MM.1S (cell line): ENCODE results near the gene SOST.

Source experiments
- EZH2 ChIP-seq: fragments of 300-600 bp; sonication (generic); optimal IDR thresholded peaks from 2 replicates; pipeline ENCODE3; 2017; ENCODE audit warnings: low read depth, mild to moderate bottlenecking, antibody characterized with exemption, low read length, mixed read lengths
- TF ChIP-seq, protein P1 (sequence below): fragments of 300-600 bp; sonication (generic); IDR thresholded peaks from 2 replicates; pipeline ENCODE4 v1.5.1; 2016; ENCODE audit warnings: antibody characterized with exemption, low read length, mixed read lengths

DNA sequence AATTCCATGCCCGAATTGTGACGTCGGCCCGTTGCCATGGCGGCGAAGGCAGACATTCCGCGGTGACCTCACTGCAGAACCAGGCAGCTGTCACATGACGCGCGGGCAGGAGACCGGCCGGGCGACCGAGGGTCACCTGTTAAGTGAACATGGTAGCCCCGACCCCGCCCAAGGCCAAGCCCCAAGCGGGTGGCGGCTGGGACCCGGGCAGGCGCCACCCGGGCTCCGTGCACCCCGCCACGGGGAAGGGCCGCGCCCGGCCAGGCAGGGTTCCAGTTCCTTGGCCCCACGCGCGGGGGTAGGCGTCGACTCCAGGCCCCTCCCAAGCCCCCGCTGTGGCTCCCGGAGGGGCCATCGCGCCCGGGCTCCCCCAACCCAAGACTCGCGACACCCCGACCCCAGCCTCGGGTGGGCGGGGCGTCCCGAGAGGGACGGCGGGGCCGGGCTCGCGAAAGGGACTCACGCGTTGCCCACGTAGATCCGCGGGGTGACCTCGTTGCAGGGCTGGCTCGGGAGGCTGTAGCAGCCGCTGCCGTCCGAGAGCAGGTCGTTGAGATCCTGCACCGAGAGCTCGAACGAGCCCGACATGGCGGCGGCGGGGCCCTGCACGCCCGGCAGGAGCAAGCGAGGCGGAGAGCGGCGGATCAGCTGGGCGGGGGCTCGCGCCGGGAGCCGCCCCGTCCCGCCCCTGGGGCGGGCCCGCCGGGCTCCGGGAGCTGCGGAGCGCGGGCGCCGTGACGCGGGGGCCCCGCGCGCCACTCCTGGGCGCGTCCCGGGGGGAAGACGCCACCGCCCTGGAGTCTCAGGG, 19.9 kb upstream of the SOST start, which contains the start of gene DUSP3:
- TF ChIP-seq, protein P1, sequence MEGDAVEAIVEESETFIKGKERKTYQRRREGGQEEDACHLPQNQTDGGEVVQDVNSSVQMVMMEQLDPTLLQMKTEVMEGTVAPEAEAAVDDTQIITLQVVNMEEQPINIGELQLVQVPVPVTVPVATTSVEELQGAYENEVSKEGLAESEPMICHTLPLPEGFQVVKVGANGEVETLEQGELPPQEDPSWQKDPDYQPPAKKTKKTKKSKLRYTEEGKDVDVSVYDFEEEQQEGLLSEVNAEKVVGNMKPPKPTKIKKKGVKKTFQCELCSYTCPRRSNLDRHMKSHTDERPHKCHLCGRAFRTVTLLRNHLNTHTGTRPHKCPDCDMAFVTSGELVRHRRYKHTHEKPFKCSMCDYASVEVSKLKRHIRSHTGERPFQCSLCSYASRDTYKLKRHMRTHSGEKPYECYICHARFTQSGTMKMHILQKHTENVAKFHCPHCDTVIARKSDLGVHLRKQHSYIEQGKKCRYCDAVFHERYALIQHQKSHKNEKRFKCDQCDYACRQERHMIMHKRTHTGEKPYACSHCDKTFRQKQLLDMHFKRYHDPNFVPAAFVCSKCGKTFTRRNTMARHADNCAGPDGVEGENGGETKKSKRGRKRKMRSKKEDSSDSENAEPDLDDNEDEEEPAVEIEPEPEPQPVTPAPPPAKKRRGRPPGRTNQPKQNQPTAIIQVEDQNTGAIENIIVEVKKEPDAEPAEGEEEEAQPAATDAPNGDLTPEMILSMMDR = no peak
- no peak for TF ChIP-seq EZH2
